Ovary (tissue), 9 donors: Measurements from ENCODE around the gene NBDY. TPM values are rescaled to one million over a fixed set of nuclear protein-coding genes. Genes with fewer than 3 reads are reported as not detected.

Experiments
- DNase-seq, 5 donors: peaks; one replicate each; pipeline ENCODE4 v3.0.0-alpha.2; 2019 to 2020
- H3K27ac ChIP-seq, 2 donors: fragments of 200-600 bp; one replicate each; pipeline versions ENCODE4 v1.5.1 to v1.8.0; 2019 to 2022
- H3K27me3 ChIP-seq: fragments of 200-600 bp; one replicate; pipeline ENCODE4 v1.8.0; 2022
- H3K36me3 ChIP-seq: fragments of 200-600 bp; sonication (generic); one replicate; pipeline ENCODE4 v1.5.1; 2019
- H3K4me1 ChIP-seq: one replicate; pipeline ENCODE4 v1.8.1; 2013; ENCODE audit warnings: mild to moderate bottlenecking, moderate library complexity; ENCODE audit not compliant: insufficient read depth
- H3K4me3 ChIP-seq: fragments of 200-600 bp; sonication (generic); one replicate; pipeline ENCODE4 v1.5.1; 2017
- H3K9me3 ChIP-seq, 2 donors: fragments of 200-600 bp in 1 of 2; sonication (generic) in 1 of 2; one replicate each; pipeline versions ENCODE4 v1.5.1 to v1.8.1; 2013 to 2019; ENCODE audit warnings: mild to moderate bottlenecking in 1 of 2, moderate library complexity in 1 of 2
- CTCF ChIP-seq, 3 donors: fragments of 450-650 bp in 2 of 3; fragments of 200-600 bp in 1 of 3; IDR thresholded peaks; one replicate each; pipeline versions ENCODE4 v1.5.1 to v1.8.0; 2016 to 2022; ENCODE audit warnings: antibody characterized with exemption in 3 of 3, mild to moderate bottlenecking in 1 of 3
- EP300 ChIP-seq: sonication (generic); formaldehyde crosslinking; IDR thresholded peaks from one replicate; pipeline ENCODE4 v1.6.1; 2017; ENCODE audit warnings: antibody characterized with exemption
- POLR2A ChIP-seq: fragments of 450-650 bp; IDR thresholded peaks from one replicate; pipeline ENCODE4 v1.6.1; 2017; ENCODE audit warnings: antibody characterized with exemption, mild to moderate bottlenecking, moderate library complexity
- WGBS, 3 donors: extraction: QIAGEN DNeasy Blood & Tissue Kit in 1 of 3; methylation state at CpG; one replicate each; pipeline versions ENCODE4 v1.1.5 to v1.1.7; 2013 to 2017; 5-methylcytosine and 5-hydroxymethylcytosine counted together
- intact Hi-C, 4 donors: fragments of 100-400 bp; cut with DNase I; formaldehyde crosslinking; loops; one replicate each; pipeline versions ENCODE4 v1.11.0 to v1.15.1; 2022 to 2023
- polyA plus RNA-seq, 2 donors: library from polyadenylated mRNA; stranded (reverse); fragments of 200-250 nt in 1 of 2; fragments of 350-450 nt in 1 of 2; fragmentation: Illumina TruSeq in 1 of 2; extraction: RNeasy Lipid Tissue Mini Kit (QIAGEN cat#74804) in 1 of 2; gene quantifications; one replicate each; pipeline ENCODE4 v1.2.3, GENCODE V29; 2013 to 2014
- total RNA-seq, 7 donors: library from RNA; depleted of rRNA in 2 of 7; stranded (reverse); fragments of >200 nt in 2 of 7; fragmentation: NEBNext Ultra II Directional in 3 of 7; extraction: Animal tissue kit (Norgen Biotek cat#: 25700) in 3 of 7; gene quantifications; one replicate each; pipeline versions ENCODE4 v1.1.0 to v1.2.4, GENCODE V29; 2016 to 2023
- donor health status: DM: no; HTN: no; CAD: no; lungs with moderate emphysema.
- donor health status: DM: no; HTN: no; CAD: no.
- donor health status: Bipolar disorder and iron deficiency.
- donor health status: DM: yes; HTN: yes; CAD: no.
- donor health status: DM: no; HTN: no; CAD: no.
- donor health status: DM: yes; HTN: yes; CAD: no.

Gene NBDY
- total and polyA plus RNA-seq, 9 donors, result 11.9 to 60.9 (median 35.1) TPM

GRCh38 chrX:56788717-56789122 is 59.7 kb downstream of the NBDY start:
- TF ChIP-seq POLR2A, result no peak
- TF ChIP-seq EP300, result no peak
- no peak for TF ChIP-seq CTCF (IDR thresholded peaks at IDR 0.05)
- Histone ChIP-seq H3K36me3 (no peaks in the 10 kb centered on the region), H3K4me1 (no peaks in the 10 kb centered on the region), H3K9me3 (no peaks in the 10 kb centered on the region), H3K4me3 (no peak overlapping the region), H3K27me3 (no peaks in the 10 kb centered on the region), H3K27ac (peak overlapping the region in 1 of 2 donors; percentile 30)
- peak in 3 of 5 donors; percentile 50 to 81 (median 70) for DNase-seq
- intact Hi-C loops, result no loop called here
- 50 to 70% (median 69%) methylated on average over 7 of the region's 7 CpGs for WGBS, 3 donors

GRCh38 chrX:56789518-56790070 is 60.6 kb downstream of the NBDY start:
- no peaks in the 10 kb centered on the region for H3K27me3 ChIP-seq
- intact Hi-C loops, result no loop called here
- 81 to 87% (median 84%) methylated on average over 7 of the region's 7 CpGs for WGBS, 3 donors
- H3K4me1 ChIP-seq, result no peaks in the 10 kb centered on the region
- no peak for TF ChIP-seq POLR2A
- no peak for TF ChIP-seq EP300
- no peak for TF ChIP-seq CTCF (IDR thresholded peaks at IDR 0.05)
- H3K9me3 ChIP-seq, result no peaks in the 10 kb centered on the region
- no peak overlapping the region for H3K27ac ChIP-seq
- H3K4me3 ChIP-seq, result no peak overlapping the region
- no peak for DNase-seq
- H3K36me3 ChIP-seq, result no peaks in the 10 kb centered on the region

- Histone ChIP-seq H3K9me3 (no peaks in the 10 kb centered on the region), H3K36me3 (no peaks in the 10 kb centered on the region), H3K27me3 (no peaks in the 10 kb centered on the region), H3K4me3 (no peak overlapping the region), H3K4me1 (no peaks in the 10 kb centered on the region), H3K27ac (no peak overlapping the region)
- no peak for DNase-seq
- WGBS, 3 donors, result 87 to 94% (median 89%) methylated on average over 7 of the region's 7 CpGs
- intact Hi-C loops, result no loop called here
- TF ChIP-seq CTCF (IDR thresholded peaks at IDR 0.05), result no peak
- no peak for TF ChIP-seq POLR2A
- no peak for TF ChIP-seq EP300
Measured at GRCh38 chrX:56790778-56791177, 61.7 kb downstream of the NBDY start.

- no peak for DNase-seq
- intact Hi-C loops, result no loop called here
- no peak overlapping the region for H3K27ac ChIP-seq
- H3K27me3 ChIP-seq, result no peaks in the 10 kb centered on the region
- H3K4me1 ChIP-seq, result no peaks in the 10 kb centered on the region
- TF ChIP-seq EP300 (no peak), POLR2A (no peak), CTCF (IDR thresholded peaks at IDR 0.05) (no peak)
- 82 to 91% (median 87%) methylated on average over 3 of the region's 3 CpGs for WGBS, 3 donors
- H3K36me3 ChIP-seq, result no peaks in the 10 kb centered on the region
- H3K9me3 ChIP-seq, result no peaks in the 10 kb centered on the region
- H3K4me3 ChIP-seq, result no peak overlapping the region
Measured at GRCh38 chrX:56791456-56791855, 62.4 kb downstream of the NBDY start.
